Stimulated activated CD8-positive, alpha-beta memory T cell treated with anti-CD3 and anti-CD28 coated beads, Interleukin-12 subunit alpha, Interleukin-12 subunit beta, amount 100 ng/mL, for 24 hours (primary cell): ENCODE measurements around the gene LSM7.
A peak's percentile ranks its signal among the peaks of the same experiment; 100 is the strongest.

Source experiments
- DNase-seq: peaks from one replicate; pipeline ENCODE4 v3.0.0-alpha.2; 2020; ENCODE audit errors: extremely low read depth

Gene LSM7

GRCh38 chr19:2338055-2338615, 9.7 kb upstream of the LSM7 start:
- DNase-seq: no peak

GRCh38 chr19:2337329-2337707, 8.9 kb upstream of the LSM7 start:
- DNase-seq: no peak

GRCh38 chr19:2336528-2337328, 8.3 kb upstream of the LSM7 start:
- no peak for DNase-seq

- DNase-seq: no peak
These were observed 7.5 kb upstream of the LSM7 start for GRCh38 chr19:2335848-2336247.

- no peak for DNase-seq
These were observed 6.8 kb upstream of the LSM7 start for GRCh38 chr19:2334986-2335846.

GRCh38 chr19:2334426-2334825, 6.0 kb upstream of the LSM7 start:
- DNase-seq: no peak

- DNase-seq: no peak
These were observed 5.4 kb upstream of the LSM7 start for GRCh38 chr19:2333807-2334211.

- DNase-seq: no peak
These were observed 4.8 kb upstream of the LSM7 start for GRCh38 chr19:2333027-2333806.

- DNase-seq: no peak
These were observed 4.1 kb upstream of the LSM7 start for GRCh38 chr19:2332341-2333026.

- no peak for DNase-seq
These were observed 3.3 kb upstream of the LSM7 start for GRCh38 chr19:2331601-2332246.

- no peak for DNase-seq
These were observed 2.4 kb upstream of the LSM7 start for GRCh38 chr19:2330632-2331284.

GRCh38 chr19:2330255-2330631, 1.9 kb upstream of the LSM7 start:
- no peak for DNase-seq

GRCh38 chr19:2329501-2329916, 1.1 kb upstream of the LSM7 start:
- no peak for DNase-seq

- no peak for DNase-seq
These were observed 728 bp upstream of the LSM7 start for GRCh38 chr19:2329149-2329478.

GRCh38 chr19:2327773-2328400, 499 bp downstream of the LSM7 start:
- DNase-seq: peak; percentile 28

- DNase-seq: no peak
These were observed 1.6 kb downstream of the LSM7 start for GRCh38 chr19:2326699-2327360.

- DNase-seq: no peak
These were observed 2.9 kb downstream of the LSM7 start for GRCh38 chr19:2325281-2326046.

- DNase-seq: no peak
These were observed 4.0 kb downstream of the LSM7 start for GRCh38 chr19:2324220-2324948.
